Adipocyte (in vitro differentiated cells): Measurements from ENCODE around the gene DPH5.
"Not testable (repeated sequence)": the region's sequence is repeated elsewhere in the genome, so short reads cannot be mapped to it uniquely, and the experiment has no call there.

Experiments
- DNase-seq: peaks from one replicate; pipeline ENCODE4 v3.0.0-alpha.2; 2015; ENCODE audit warnings: low read depth
- H3K27me3 ChIP-seq: replicated peaks from 2 replicates; pipeline ENCODE4 v1.7.0; 2013; ENCODE audit warnings: mild to moderate bottlenecking, low read length, moderate library complexity; ENCODE audit not compliant: control insufficient read depth, insufficient read depth
- H3K36me3 ChIP-seq: 2 replicates; pipeline ENCODE4 v1.7.0; 2013; ENCODE audit warnings: low read length, mild to moderate bottlenecking, moderate library complexity; ENCODE audit not compliant: control insufficient read depth, insufficient read depth, severe bottlenecking
- H3K4me1 ChIP-seq: 2 replicates; pipeline ENCODE4 v1.7.0; 2013; ENCODE audit warnings: mild to moderate bottlenecking, low read length, moderate library complexity; ENCODE audit not compliant: control insufficient read depth, insufficient read depth
- H3K4me3 ChIP-seq: 2 replicates; pipeline ENCODE4 v1.7.0; 2013; ENCODE audit warnings: mild to moderate bottlenecking, low read length, moderate library complexity
- H3K9ac ChIP-seq: 2 replicates; pipeline ENCODE4 v1.7.0; 2013; ENCODE audit warnings: mild to moderate bottlenecking, low read length, moderate library complexity
- H3K9me3 ChIP-seq: 2 replicates; pipeline ENCODE4 v1.7.0; 2013; ENCODE audit warnings: mild to moderate bottlenecking, low read length, moderate library complexity; ENCODE audit not compliant: control insufficient read depth

The DPH5 gene

GRCh38 chr1:101051688-101052638 lies 26.4 kb upstream of the DPH5 start:
- no peak for DNase-seq
- no peaks in the 10 kb centered on the region for H3K27me3 ChIP-seq
- no peak overlapping the region for H3K4me3 ChIP-seq
- H3K4me1 ChIP-seq: no peaks in the 10 kb centered on the region
- H3K36me3 ChIP-seq: no peaks in the 10 kb centered on the region
- no peak overlapping the region for H3K9ac ChIP-seq
- no peaks in the 10 kb centered on the region for H3K9me3 ChIP-seq

DNA sequence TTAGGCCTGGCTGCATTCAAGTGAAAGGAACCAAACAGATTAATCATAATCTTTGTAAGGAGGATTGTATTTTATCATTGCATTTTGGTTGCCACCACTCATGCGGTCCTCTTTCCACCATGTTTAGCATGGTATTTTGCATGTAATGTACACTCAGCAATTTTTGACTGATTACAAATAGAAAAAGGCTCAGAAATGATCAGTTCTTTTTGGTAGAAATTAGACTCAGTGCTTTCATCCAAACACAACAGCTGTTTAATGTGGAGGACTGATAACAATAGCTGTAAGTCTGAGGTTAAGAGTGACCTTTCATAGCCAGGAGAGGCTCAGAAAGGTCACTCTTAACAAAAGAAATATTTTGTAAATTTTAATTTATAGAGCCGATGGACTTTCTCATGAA lies 25.3 kb upstream of the DPH5 start:
- no peak for DNase-seq
- H3K9ac ChIP-seq: no peak overlapping the region
- H3K4me1 ChIP-seq: no peaks in the 10 kb centered on the region
- H3K4me3 ChIP-seq: no peak overlapping the region
- H3K9me3 ChIP-seq: no peaks in the 10 kb centered on the region
- no peaks in the 10 kb centered on the region for H3K27me3 ChIP-seq
- no peaks in the 10 kb centered on the region for H3K36me3 ChIP-seq

GRCh38 chr1:101044749-101045148 lies 19.2 kb upstream of the DPH5 start:
- Histone ChIP-seq H3K9me3 (peaks cover 11% of the 10 kb centered on the region), H3K9ac (no peak overlapping the region), H3K4me3 (no peak overlapping the region), H3K27me3 (no peaks in the 10 kb centered on the region), H3K4me1 (peaks cover 5% of the 10 kb centered on the region), H3K36me3 (no peaks in the 10 kb centered on the region)
- DNase-seq: no peak

GRCh38 chr1:101044259-101044658 lies 18.7 kb upstream of the DPH5 start:
- Histone ChIP-seq H3K36me3 (no peaks in the 10 kb centered on the region), H3K4me1 (peaks cover 5% of the 10 kb centered on the region), H3K27me3 (no peaks in the 10 kb centered on the region), H3K9me3 (peaks cover 11% of the 10 kb centered on the region), H3K4me3 (no peak overlapping the region), H3K9ac (no peak overlapping the region)
- no peak for DNase-seq

GRCh38 chr1:101043776-101044175 lies 18.2 kb upstream of the DPH5 start:
- Histone ChIP-seq H3K27me3 (no peaks in the 10 kb centered on the region), H3K9me3 (peaks cover 11% of the 10 kb centered on the region), H3K4me1 (peaks cover 5% of the 10 kb centered on the region), H3K9ac (no peak overlapping the region), H3K36me3 (peaks cover 3% of the 10 kb centered on the region), H3K4me3 (no peak overlapping the region)
- peak; percentile 36 for DNase-seq

GRCh38 chr1:101041300-101041699 lies 15.7 kb upstream of the DPH5 start:
- DNase-seq: no peak
- Histone ChIP-seq H3K27me3 (no peaks in the 10 kb centered on the region), H3K36me3 (peaks cover 7% of the 10 kb centered on the region), H3K9ac (no peak overlapping the region), H3K4me1 (peaks cover 5% of the 10 kb centered on the region), H3K9me3 (peaks cover 11% of the 10 kb centered on the region), H3K4me3 (no peak overlapping the region)

GRCh38 chr1:101040666-101041065 lies 15.1 kb upstream of the DPH5 start:
- Histone ChIP-seq H3K4me3 (no peak overlapping the region), H3K9me3 (peaks cover 11% of the 10 kb centered on the region)
- DNase-seq: no peak

DNA sequence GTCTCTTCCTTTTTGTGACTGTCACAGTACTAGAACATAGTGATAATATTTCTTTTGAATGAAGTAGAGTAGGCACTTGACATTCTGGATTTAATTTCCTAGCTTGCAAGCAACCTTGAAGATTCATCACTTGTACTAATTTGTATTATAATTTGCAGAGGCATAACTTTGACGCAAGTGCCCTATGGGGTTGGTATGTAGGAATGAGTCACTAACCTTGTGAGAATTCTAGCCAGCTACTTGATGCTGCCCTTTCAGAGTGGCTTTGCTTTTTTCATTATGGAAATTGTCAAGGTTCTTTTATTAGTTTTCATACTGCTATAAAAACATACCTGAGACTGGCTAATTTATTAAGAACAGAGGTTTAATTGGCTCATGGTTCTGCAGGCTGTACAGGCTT lies 13.7 kb upstream of the DPH5 start:
- DNase-seq: no peak
- Histone ChIP-seq H3K4me3 (no peak overlapping the region), H3K27me3 (no peaks in the 10 kb centered on the region), H3K9me3 (peaks cover 11% of the 10 kb centered on the region), H3K4me1 (peaks cover 5% of the 10 kb centered on the region), H3K36me3 (peaks cover 7% of the 10 kb centered on the region), H3K9ac (no peak overlapping the region)

More at GRCh38 chr1:101040666-101041065, 15.1 kb upstream of the DPH5 start:
- Histone ChIP-seq H3K4me1 (peaks cover 5% of the 10 kb centered on the region), H3K36me3 (peaks cover 7% of the 10 kb centered on the region), H3K27me3 (no peaks in the 10 kb centered on the region), H3K9ac (no peak overlapping the region)

DNA sequence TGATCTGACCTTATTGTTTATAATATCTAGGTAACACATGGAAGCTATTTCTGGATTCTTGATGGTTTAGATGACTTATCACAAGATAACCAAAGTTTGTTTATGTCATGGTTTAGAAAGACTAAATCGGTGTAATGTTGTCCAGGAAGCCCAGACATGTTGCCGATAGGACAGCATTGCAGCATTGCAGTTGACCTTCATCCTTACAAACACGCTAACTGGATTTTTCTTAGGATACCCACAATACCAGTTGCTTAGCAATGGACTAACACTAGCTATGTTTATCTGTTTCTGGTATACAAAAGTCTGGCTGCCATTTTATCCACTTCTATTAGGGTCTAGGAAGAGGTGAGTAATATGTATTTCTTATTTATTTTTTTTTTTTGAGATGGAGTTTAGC lies 11.7 kb upstream of the DPH5 start:
- H3K4me1 ChIP-seq: no peaks in the 10 kb centered on the region
- DNase-seq: no peak
- H3K27me3 ChIP-seq: no peaks in the 10 kb centered on the region
- H3K9me3 ChIP-seq: peaks cover 11% of the 10 kb centered on the region
- H3K36me3 ChIP-seq: peaks cover 7% of the 10 kb centered on the region
- no peak overlapping the region for H3K9ac ChIP-seq
- H3K4me3 ChIP-seq: no peak overlapping the region

DNA sequence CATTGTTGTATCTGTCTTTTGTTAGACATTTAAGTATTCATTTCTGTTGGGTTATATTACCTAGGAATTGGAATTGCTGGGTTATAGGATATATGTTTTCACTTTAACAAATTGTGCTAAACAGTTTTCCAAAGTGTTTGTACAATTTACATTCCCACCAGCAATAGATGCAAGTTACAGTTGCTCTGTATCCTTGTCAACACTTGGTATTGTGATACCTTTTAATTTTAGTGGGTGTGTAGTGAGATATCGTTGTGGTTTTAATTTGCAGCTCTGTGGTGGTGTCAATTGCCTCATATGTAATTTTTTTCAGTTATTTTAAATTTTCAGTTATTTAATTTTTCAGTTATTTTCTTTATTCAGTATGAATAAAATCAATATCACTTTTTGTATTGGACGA lies 7.4 kb upstream of the DPH5 start:
- Histone ChIP-seq H3K4me3 (no peak overlapping the region), H3K9me3 (no peaks in the 10 kb centered on the region), H3K36me3 (no peaks in the 10 kb centered on the region), H3K27me3 (no peaks in the 10 kb centered on the region), H3K4me1 (no peaks in the 10 kb centered on the region), H3K9ac (no peak overlapping the region)
- no peak for DNase-seq

- not testable (repeated sequence) for H3K36me3 ChIP-seq, H3K9ac ChIP-seq, H3K9me3 ChIP-seq, H3K4me1 ChIP-seq, H3K27me3 ChIP-seq, DNase-seq, H3K4me3 ChIP-seq
Observed at GRCh38 chr1:101032129-101032528, 6.5 kb upstream of the DPH5 start.
